ENCODE data around the gene CLDN4.
"Not testable (repeated sequence)": the region's sequence is repeated elsewhere in the genome, so short reads cannot be mapped to it uniquely, and the experiment has no call there.

GRCh38 chr7:73796656-73797055, 34.1 kb upstream of the CLDN4 start:
- not testable (repeated sequence) for TF ChIP-seq POLR2A (IDR thresholded peaks at IDR 0.05; ENCODE audit: low read depth, low read length); SPI1 (IDR thresholded peaks at IDR 0.05; ENCODE audit: low read depth, low read length); POU2F2 (IDR thresholded peaks at IDR 0.05; ENCODE audit: low read depth, low read length); POLR2AphosphoS5 (IDR thresholded peaks at IDR 0.05; ENCODE audit: low read depth, low read length); TAF1 (IDR thresholded peaks at IDR 0.05; ENCODE audit: low read depth, low read length); PAX5 (IDR thresholded peaks at IDR 0.05; ENCODE audit: insufficient read depth, low read length, severe bottlenecking)
